Endometrial microvascular endothelial cells (primary cell): ENCODE measurements around the gene CLCN3. TPM values are rescaled to one million over a fixed set of nuclear protein-coding genes. Genes with fewer than 3 reads are reported as not detected.

Source experiments
- in situ Hi-C: cut with HindIII; loops from 2 replicates; pipeline ENCODE4 v1.10.0; 2017; ENCODE audit warnings: low sequenced_read_pairs, low pct_unique_long_range_greater_than_20kb; ENCODE audit errors: inconsistent ontology term
- total RNA-seq: library from RNA; depleted of rRNA; stranded (reverse); fragments of >200 nt; gene quantifications from one replicate; pipeline ENCODE4 v1.2.3, GENCODE V29; 2015; ENCODE audit errors: inconsistent ontology term

CLCN3 gene
- total RNA-seq, 1 donor from 2014 or later: 24.2 TPM

DNA sequence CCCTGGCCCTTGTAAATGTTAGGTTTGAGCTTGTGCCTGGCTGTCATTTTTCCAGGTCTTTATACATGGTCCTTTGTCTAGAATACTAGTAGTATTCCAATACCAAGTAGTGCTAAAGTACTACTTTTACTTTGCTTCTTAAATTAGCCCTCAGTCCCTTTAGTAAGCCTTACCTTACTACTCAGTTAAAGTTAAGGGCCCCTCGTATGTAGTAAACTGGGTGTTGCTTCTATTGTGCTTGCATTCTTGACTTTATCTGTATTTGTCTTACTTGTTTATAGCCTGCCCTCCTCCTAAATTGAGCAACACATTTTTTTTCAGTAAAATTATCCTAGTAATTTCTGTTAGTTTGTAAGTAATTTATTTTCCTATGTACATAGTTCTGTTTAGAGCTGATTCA, 25.2 kb downstream of the CLCN3 start:
- in situ Hi-C loops: no loop called here

DNA sequence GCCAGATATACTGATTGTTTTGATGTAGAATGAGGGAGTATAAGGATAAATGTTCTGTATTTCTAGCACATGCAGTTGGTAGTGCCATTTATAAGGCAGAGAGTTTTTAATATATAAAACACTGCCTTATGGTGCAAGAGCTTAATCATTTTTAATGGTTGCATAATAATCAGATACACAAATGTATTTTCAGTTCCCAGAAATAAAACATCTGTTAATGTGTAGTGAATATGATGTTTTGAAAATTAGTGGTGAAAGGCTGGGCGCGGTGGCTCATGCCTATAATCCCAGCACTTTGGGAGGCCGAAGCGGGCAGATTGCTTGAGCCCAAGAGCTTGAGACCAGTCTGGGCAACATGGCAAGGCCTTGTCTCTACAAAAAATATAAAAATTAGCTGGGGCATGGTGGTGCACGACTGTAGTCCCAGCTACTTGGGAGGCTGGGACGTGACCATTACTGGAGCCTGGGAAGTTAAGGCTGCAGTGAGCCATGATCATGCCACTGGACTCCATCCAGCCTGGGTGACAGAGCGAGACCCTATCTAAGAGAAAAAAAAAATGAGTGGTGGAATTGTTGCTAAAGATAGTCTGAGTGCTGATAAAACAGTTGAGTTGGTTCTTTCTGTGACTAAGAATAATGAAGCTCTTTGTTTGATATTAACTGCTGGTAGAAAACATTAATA, 29.3 kb downstream of the CLCN3 start:
- in situ Hi-C loops: no loop called here

DNA sequence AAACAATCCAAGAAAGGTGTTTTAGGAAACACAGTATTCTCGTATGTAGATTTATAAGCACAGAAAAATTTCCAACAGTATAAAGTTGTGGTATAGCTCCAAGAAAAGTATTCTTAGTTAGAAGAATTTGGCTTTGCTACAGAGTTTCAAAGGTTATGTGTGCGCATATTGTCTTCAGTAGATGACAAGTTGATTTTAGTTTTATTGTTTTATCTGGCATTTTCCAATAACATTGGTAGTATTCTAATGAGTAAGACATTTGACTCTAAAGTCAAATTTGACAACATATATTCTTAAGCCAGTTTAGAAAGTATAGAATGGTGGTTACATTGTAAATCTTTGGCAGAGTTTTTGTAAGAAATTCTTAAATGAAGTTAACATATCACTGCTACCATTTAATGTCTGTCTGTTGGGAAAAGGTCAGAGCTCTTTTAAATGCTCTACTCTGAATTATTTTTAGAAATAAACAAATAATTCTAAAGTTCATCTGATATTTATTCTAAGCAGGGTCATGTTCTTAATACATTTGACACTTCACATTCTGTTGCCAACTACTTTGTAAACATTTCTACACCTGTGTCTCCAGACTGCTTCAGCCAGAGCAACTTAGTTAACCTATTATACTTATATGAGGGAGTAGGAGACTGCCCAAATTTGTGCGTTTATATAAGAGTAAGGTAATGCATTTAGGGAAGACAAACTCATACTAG, 30.0 kb downstream of the CLCN3 start:
- in situ Hi-C loops: no loop called here

DNA sequence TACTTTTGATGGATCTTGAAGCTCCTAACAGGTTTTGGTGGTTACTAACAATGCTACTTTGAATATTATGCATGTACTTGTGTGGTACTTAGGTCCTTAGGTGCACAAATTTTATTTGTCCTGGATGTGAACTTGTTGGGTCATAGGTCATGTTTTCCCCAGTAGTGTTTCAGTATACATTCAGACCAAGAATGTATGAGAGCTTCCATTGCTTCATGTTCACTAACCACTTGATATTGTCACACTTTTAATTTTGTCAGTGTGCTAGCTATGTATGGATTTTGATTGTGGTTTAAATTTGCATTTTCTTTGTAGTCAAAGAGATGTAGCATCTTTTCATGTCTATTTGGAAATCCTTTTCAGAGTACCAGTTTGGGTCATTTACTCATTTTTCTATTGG, 32.2 kb downstream of the CLCN3 start:
- in situ Hi-C loops: no loop called here

DNA sequence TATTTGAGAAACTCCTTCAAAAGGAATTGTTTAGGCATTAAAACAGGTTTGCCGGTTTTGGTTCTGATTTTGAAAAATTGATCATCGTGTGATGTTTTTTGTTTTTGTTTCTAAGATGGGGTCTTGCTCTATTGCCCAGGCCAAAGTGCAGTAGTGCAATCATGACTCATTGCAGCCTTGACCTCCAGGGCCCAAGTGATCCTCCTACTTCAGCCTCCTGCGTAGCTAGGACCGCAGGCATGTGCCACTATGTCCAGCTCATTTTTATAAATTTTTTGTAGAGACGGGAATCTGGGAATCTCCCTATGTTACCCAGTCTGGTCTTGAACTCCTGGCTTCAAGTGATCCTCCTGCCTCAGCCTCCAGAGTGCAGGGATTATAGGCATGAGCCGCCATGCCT, 35.0 kb downstream of the CLCN3 start:
- in situ Hi-C loops: no loop called here

DNA sequence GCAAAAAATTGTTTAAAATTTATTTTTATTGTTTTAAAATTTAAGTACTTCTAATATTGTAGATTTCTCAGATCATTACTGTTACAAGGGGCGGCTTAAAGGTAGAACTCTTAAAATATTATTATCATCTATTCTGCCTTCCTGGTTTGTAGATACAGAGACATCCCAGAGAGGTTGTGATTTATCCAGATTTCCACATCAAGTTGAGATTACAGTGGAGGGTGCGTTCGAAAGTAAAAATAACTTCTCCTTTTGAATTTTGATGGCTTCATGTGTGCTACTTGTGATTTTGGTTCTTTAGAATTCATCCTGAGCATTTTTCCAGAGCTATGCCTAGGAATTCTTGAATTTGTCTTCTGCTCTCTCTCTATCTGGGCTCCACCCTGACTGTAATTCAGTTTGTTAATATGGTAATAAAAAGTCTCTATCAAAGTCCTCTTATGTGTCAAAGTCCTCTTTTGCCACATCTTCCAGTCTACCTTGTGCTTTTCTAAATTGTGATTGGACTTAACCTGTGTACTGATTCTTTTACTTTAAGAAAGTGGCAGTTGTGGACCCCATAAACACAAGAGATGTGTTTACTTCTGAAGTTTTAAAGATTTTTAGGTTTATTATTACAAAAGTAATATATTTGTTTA, 37.2 kb downstream of the CLCN3 start:
- in situ Hi-C loops: no loop called here

DNA sequence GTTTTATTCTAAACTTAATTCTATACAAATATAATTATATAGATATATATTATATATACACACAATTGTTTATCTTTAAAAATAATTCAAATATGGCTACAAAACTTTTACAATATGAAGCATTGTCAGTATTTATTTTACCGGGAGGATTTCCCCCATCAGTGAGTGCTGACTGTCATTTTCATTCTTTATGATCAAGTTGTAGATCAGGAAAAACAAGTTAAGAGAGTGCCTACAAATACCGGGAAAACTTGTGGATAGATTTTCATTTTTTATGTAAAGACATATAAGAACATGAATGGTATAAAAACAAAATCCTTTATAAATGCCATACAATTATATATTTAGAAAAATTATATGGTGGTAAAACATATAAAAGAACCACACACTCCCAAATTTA, 37.8 kb downstream of the CLCN3 start:
- in situ Hi-C loops: no loop called here

DNA sequence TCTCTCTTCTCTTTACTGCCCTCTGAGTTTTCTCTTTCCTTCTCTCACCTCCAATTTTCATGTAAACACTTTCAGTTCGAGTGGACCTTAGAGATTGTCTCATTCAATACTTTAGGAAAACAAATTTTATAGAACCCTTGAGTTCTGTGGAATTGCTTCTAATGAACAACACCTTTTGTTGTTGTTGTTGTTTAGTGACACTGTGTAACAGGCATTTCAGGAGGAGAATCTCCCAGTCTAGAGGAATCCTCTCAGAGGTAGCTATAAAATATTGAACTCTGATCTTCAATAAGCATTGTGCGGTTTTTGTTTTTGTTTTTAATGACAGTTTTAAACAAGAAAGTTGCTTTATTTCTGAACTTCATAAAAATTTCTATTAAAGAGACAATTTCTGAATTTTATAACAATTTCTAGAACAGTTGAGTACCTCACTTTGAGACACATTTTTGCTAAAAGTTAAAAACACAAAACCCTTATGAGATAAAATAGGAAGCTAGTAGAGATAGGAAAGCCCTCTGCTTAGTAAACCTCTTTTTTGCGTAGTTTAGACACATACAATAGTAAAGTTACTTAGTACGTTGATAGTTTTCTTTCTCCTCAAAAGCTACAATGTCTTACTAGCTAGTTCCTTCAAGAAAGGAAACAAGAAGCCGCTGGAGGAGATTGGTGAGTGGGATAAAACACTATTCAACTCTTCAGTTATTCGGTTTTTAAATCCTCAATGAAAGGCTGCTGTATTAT, 38.8 kb downstream of the CLCN3 start:
- in situ Hi-C loops: no loop called here

DNA sequence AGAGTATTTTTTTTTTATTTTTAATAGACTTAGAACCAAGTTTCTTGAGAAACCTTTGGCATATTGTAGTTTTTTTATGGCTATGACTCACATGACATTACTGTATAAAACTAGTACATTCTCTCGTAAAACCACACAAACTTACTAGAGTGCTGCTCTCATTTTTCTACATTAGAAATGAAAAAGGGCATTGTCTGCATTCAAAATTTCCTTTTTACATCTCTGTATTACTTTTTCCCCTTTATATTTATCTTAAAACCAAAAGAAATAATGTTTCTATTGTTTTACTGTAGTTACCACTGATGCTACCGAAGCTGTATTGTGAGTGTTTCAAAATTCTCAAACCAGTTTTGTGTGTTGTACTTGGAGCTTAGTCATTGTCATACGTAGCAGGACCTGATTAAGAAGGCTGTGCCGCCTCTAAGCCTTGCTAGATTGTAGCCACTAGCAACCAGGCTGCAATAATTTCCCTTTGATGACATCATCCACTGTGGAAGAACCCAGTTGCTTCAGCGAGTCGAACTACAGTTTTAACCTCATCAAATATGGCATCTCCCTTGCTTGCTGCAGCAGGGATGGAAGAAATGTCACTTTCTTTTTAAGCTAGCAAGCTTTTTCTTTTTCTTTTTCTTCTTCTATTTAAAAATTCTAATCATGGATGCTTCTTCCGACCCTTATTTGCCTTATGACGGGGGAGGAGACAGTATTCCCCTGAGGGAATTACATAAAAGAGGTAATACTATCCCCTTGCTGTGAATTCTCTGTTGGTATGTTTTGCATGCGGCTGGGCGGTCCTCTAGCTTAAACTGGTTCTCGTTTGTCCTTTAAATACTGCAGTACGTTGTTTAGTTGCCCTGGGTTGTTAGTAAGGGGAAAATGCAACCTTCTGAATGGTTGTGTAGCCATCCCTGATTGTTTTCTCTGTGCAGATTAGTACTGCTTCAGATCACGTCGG, 39.6 kb downstream of the CLCN3 start:
- in situ Hi-C loops: no loop called here

DNA sequence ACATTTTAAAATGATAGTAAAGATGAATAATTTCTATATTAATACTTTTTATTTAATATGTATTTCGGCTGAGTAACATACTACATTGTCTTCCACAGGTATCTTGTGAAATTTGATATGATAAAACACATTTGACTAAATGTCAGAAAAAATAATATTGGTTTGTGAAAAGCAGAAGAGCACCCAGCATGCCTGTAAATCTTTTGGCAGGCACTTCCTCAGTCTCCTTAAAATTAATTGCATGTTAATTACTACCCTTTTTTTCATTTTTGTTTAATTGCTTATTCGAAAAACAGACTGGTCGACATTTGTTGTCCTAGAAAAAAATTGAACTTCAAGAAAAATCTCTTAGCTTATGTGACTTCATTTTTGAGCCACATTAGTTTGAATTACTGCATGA, 40.6 kb downstream of the CLCN3 start:
- in situ Hi-C loops: no loop called here

DNA sequence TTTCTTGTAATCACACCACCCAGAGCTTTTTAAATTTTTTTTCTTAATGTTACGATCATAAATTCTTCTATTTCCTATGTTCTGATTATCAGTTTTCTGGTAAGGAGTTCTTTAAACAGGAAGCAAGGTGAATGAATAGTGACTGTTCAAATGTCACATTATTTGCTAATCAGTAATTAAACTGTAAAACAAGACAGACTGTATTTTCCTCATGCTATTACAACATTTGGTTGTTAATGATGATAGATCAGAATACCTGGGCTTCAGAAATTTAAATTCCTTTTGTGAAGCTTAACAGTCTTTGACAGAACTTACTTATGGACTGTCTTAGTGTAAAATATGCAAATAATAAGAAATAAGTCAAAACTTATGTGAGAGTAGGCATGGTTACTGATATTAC, 41.4 kb downstream of the CLCN3 start:
- in situ Hi-C loops: no loop called here

DNA sequence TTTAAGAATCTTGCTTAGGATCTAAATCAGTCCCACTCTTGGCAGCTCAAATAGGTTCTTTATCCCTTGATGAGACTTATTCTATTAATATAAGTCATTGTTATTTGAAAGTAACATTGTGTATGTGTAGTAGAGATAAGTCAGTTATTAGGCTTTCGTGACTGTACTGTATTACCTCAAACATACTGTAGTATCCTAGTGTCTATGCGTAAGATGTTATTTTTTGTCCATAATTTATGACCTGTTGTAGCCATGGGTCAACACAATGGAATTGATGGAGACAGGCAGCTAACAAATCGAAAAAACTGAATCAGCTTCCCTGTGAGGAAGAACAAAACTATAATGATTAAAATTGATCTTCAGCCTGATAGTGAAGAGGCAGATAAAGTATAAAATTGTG, 41.8 kb downstream of the CLCN3 start:
- in situ Hi-C loops: no loop called here

DNA sequence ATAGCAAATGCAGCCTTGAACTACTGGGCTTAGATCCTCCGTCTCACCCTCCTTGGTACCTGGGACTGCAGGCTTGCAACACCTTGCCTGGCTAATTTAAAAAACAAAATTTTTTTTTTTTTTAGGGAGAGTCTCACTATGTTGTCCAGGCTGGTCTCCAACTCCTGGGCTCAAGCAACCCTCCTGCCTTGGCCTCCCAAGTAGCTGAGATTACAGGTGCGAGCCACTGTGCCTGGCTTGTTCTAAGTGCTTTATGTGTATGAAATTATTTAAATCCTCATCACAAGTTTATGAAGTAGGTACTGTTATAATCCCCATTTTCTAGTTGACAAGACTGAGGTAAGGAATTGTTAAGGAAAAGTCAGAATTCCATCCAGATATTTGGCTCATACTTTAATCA, 43.0 kb downstream of the CLCN3 start:
- in situ Hi-C loops: no loop called here

DNA sequence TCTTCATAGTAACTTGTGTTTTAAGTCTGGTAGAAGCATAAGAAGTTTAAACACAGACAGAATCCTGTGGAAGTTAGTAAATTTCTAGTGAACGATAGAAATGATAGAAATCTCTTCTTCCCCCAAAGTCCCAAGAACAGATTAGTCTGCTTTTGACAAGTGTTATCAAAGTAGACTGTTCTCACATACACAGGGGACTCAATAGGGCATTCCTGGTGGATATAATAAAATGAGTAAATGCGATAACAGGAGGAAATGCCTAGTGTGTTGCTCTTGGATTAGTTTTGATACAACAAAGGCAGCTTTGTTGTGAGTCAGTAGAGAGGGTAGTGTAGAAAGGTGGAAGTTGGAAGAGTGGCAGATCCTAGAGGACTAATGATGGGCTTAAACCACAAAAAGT, 43.5 kb downstream of the CLCN3 start:
- in situ Hi-C loops: no loop called here

DNA sequence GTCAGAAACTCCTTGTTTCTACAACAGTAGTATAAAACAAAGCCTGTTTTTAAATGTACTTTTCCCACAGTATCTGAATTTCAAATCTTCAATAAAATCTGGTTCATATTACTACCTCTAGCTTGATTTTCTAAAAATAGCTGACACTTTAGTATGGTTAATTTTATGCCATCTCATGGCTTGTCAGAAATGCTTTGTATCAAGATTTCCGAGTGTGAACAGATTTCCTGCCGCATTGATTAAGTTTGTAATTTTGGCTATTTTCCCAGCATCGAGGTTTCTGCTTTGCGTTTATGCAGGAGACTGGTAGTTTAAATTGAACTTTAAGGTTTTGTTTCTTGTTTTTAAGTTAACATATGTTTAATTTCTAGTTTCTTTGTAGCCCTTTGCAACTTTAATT, 44.2 kb downstream of the CLCN3 start:
- in situ Hi-C loops: no loop called here

DNA sequence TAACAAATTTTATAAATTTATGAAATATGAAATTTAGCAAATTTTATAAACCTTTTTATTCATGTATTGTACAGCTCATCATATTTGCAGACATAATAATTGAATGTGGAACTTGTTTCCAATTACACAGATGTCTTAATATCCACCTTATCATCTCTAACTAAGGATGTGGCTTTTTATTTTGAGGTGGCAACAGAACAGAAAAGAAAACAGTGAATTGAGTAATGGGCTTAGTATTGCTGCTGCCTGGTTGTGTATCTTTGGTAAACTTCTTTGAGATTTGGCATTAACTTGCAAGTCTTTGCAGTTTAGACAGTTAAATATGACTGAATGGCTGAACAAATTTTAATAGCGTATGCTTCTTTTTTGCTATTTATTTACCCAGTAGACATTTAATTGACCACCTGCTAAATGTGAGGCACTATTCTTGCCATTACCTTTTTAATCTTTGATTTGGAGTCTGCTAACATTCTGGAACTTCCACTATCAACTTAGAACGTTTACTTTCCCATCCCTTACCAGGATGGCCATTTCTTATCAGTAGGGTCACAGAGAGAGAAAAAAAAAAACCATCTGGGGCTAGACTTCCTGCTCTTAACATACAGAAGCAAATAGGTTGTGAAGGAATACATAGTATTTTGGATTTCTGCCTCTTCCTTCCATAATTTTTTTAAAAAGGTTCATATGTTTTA, 44.8 kb downstream of the CLCN3 start:
- in situ Hi-C loops: no loop called here

DNA sequence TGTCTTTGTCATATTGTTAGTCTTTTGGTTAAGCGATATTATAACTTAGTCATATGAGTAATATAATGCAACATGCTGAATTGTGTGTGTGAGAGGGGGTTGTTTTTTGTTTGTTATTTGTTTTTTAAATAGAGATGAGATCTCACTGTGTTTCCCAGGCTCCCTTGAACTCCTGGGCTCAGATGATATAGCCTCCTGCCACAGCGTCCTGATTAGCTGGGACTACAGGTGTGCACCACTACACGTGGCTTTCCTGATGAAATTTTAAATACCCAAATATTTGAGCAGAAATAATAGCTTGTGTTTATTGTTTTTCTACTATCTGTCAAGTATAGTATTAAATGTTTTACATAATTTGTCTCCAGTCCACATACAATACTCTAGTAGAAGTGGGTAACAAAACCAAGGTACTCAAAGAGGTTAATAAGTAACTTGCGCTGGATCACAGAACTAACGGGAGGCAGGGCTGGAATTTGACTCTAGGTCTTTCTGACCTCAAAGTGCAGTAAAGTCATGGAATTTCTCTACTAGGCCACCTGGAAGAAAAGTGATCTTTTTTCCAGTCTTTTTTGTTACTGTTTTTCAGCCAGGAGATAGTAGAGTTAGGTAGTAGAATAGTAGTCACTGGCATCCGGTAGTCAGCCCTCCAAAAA, 47.8 kb downstream of the CLCN3 start:
- in situ Hi-C loops: no loop called here

DNA sequence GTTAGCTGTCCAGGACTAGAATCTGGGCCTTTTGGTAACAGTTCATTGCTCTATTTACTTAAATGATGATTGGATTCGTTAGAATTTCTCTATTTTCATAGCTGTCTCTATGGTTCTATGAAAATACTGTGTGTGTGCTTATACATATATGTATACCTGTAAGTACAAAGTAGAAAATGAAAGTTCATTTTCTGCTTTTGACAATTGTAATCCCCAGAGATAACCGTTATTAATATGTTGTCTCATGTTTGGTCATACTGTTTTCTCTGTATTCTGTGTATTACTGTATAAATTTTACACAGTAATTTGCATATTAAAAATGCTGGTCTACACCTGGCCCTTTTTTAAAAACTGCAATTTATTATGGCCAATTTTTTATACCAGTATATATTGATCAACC, 55.4 kb downstream of the CLCN3 start:
- in situ Hi-C loops: no loop called here
